Measurements from ENCODE around the gene CLP1.

DNA sequence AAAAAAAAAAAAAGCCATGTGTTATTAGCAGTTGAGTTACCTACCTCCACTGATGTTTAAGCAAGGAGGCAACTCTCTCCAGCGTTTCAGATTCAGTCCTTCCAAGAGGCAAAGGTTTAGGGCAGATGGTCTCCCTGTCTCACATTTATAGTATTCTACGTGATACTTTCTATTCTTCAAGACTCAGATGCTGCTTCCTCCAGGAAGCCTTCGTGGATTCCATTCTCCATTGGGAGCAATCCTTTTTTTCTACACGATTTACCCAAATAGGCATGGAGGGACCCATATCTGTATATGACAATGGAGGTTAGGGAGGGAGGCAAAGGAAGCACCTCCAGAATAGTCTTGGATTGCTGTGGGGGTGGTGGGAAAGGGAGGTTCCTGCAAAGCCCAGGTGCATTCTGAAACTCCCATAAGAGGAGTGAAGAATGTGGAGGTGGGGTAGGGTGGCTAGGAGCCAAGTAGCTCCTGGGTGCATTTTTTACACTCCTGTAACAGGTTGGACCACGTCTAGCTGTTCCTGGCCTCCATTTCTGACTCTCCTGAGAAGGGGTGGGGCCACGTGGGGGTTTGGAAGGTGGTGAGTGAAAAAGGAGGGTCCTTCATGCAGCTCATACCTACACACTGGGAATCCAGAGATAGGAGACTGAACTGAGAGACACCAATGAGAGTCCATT, 24.0 kb upstream of the CLP1 start:
- TF ChIP-seq, protein P1, sequence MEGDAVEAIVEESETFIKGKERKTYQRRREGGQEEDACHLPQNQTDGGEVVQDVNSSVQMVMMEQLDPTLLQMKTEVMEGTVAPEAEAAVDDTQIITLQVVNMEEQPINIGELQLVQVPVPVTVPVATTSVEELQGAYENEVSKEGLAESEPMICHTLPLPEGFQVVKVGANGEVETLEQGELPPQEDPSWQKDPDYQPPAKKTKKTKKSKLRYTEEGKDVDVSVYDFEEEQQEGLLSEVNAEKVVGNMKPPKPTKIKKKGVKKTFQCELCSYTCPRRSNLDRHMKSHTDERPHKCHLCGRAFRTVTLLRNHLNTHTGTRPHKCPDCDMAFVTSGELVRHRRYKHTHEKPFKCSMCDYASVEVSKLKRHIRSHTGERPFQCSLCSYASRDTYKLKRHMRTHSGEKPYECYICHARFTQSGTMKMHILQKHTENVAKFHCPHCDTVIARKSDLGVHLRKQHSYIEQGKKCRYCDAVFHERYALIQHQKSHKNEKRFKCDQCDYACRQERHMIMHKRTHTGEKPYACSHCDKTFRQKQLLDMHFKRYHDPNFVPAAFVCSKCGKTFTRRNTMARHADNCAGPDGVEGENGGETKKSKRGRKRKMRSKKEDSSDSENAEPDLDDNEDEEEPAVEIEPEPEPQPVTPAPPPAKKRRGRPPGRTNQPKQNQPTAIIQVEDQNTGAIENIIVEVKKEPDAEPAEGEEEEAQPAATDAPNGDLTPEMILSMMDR (conservative IDR thresholded peaks at IDR 0.05), result no peak
- no peak for TF ChIP-seq EZH2 (IDR thresholded peaks at IDR 0.05; ENCODE audit: low read depth)
